Osteoblast (primary cell): ENCODE results near the gene HOXC9. TPM values are rescaled to one million over a fixed set of nuclear protein-coding genes. Genes with fewer than 3 reads are reported as not detected.

Source experiments
- DNase-seq: peaks from one replicate; pipeline ENCODE4 v3.0.0; 2011; ENCODE audit warnings: low spot score, mixed read lengths; ENCODE audit not compliant: insufficient read length; ENCODE audit errors: missing footprints
- H2AFZ ChIP-seq: 2 replicates; pipeline ENCODE4 v1.6.0; 2011; ENCODE audit warnings: mild to moderate bottlenecking, low read length
- H3K27ac ChIP-seq: 2 replicates; pipeline ENCODE4 v1.5.1; 2011; ENCODE audit warnings: mild to moderate bottlenecking, low read depth, low read length, moderate library complexity
- H3K27me3 ChIP-seq: 2 replicates; pipeline ENCODE4 v1.6.0; 2012; ENCODE audit warnings: mild to moderate bottlenecking, control low read depth, inconsistent platforms, low read length, moderate library complexity; ENCODE audit not compliant: insufficient read depth
- H3K36me3 ChIP-seq: 2 replicates; pipeline ENCODE4 v1.5.1; 2011; ENCODE audit warnings: mild to moderate bottlenecking, low read length, control low read depth, moderate library complexity; ENCODE audit not compliant: insufficient read depth
- H3K4me1 ChIP-seq: 2 replicates; pipeline ENCODE4 v1.5.1; 2011; ENCODE audit warnings: mild to moderate bottlenecking, low read length, control low read depth, moderate library complexity; ENCODE audit not compliant: insufficient read depth
- H3K4me2 ChIP-seq: 2 replicates; pipeline ENCODE4 v1.6.0; 2011; ENCODE audit warnings: mild to moderate bottlenecking, low read length; ENCODE audit not compliant: insufficient read depth
- H3K4me3 ChIP-seq: fragments of 200-600 bp; sonication (generic); 3 replicates; pipeline ENCODE4 v1.5.1; 2012; ENCODE audit warnings: mild to moderate bottlenecking, low read length, inconsistent platforms; ENCODE audit not compliant: insufficient read depth
- H3K79me2 ChIP-seq: 2 replicates; pipeline ENCODE4 v1.6.0; 2012; ENCODE audit warnings: mild to moderate bottlenecking, low read length, control low read depth, inconsistent platforms; ENCODE audit not compliant: insufficient read depth
- H3K9me3 ChIP-seq: 2 replicates; pipeline ENCODE4 v1.5.1; 2011; ENCODE audit warnings: low read depth, low read length, control low read depth
- H4K20me1 ChIP-seq: 2 replicates; pipeline ENCODE4 v1.6.0; 2012; ENCODE audit warnings: mild to moderate bottlenecking, low read length, control low read depth; ENCODE audit not compliant: insufficient read depth
- CTCF ChIP-seq: IDR thresholded peaks from 2 replicates; pipeline ENCODE4 v1.5.1; 2011; ENCODE audit warnings: mild to moderate bottlenecking, low read depth, low read length, moderate library complexity; ENCODE audit errors: extremely low read depth
- total RNA-seq: library from RNA; depleted of rRNA; stranded (reverse); fragments of >200 nt; gene quantifications from 2 replicates; pipeline ENCODE4 v1.2.3, GENCODE V29; 2012

The HOXC9 gene
- total RNA-seq, 1 donor: 11.6 TPM

- DNase-seq: no peak
- Histone ChIP-seq H2AFZ (no peak overlapping the region), H3K4me1 (peaks cover 41% of the 10 kb centered on the region), H4K20me1 (peaks cover 11% of the 10 kb centered on the region), H3K27ac (no peak overlapping the region), H3K27me3 (no peaks in the 10 kb centered on the region), H3K79me2 (peaks cover 84% of the 10 kb centered on the region), H3K4me2 (peak overlapping the region; percentile 88), H3K36me3 (peaks cover 10% of the 10 kb centered on the region), H3K4me3 (no peak overlapping the region), H3K9me3 (no peaks in the 10 kb centered on the region)
- no peak for TF ChIP-seq CTCF
These were observed 2.4 kb downstream of the HOXC9 start for GRCh38 chr12:54002278-54002914.

- Histone ChIP-seq H3K79me2 (peaks cover 84% of the 10 kb centered on the region), H4K20me1 (peaks cover 16% of the 10 kb centered on the region), H3K27ac (no peak overlapping the region), H3K27me3 (no peaks in the 10 kb centered on the region), H3K4me2 (no peak overlapping the region), H3K4me1 (peaks cover 41% of the 10 kb centered on the region), H3K9me3 (no peaks in the 10 kb centered on the region), H3K36me3 (peaks cover 10% of the 10 kb centered on the region), H3K4me3 (no peak overlapping the region), H2AFZ (no peak overlapping the region)
- TF ChIP-seq CTCF: no peak
- DNase-seq: no peak
These were observed 3.0 kb downstream of the HOXC9 start for GRCh38 chr12:54002915-54003389.

GRCh38 chr12:54003625-54004024 lies 3.7 kb downstream of the HOXC9 start:
- H3K79me2 ChIP-seq: peaks cover 83% of the 10 kb centered on the region
- H3K9me3 ChIP-seq: no peaks in the 10 kb centered on the region
- H4K20me1 ChIP-seq: peaks cover 16% of the 10 kb centered on the region
- DNase-seq: no peak
- H3K4me2 ChIP-seq: no peak overlapping the region
- peaks cover 40% of the 10 kb centered on the region for H3K4me1 ChIP-seq
- no peak overlapping the region for H2AFZ ChIP-seq
- H3K27ac ChIP-seq: no peak overlapping the region
- peaks cover 10% of the 10 kb centered on the region for H3K36me3 ChIP-seq
- H3K4me3 ChIP-seq: no peak overlapping the region
- no peaks in the 10 kb centered on the region for H3K27me3 ChIP-seq
- TF ChIP-seq CTCF: no peak

- Histone ChIP-seq H3K4me3 (no peak overlapping the region), H3K79me2 (peaks cover 80% of the 10 kb centered on the region), H3K4me1 (peaks cover 38% of the 10 kb centered on the region), H3K9me3 (no peaks in the 10 kb centered on the region), H3K36me3 (peaks cover 10% of the 10 kb centered on the region), H3K27ac (no peak overlapping the region), H3K4me2 (no peak overlapping the region), H3K27me3 (no peaks in the 10 kb centered on the region), H4K20me1 (peaks cover 16% of the 10 kb centered on the region), H2AFZ (no peak overlapping the region)
- TF ChIP-seq CTCF: peak; percentile 25
- DNase-seq: peak; percentile 83
These were observed 4.3 kb downstream of the HOXC9 start for GRCh38 chr12:54004063-54004840.
